ENCODE measurements around the gene PPARG. TPM values are rescaled to one million over a fixed set of nuclear protein-coding genes. Genes with fewer than 3 reads are reported as not detected.

PPARG gene
- total RNA-seq, 1 donor from 2014 or later: not detected

- no peak for DNase-seq (ENCODE audit: low read depth, low spot score)
- H3K4me1 Mint-ChIP-seq: no peaks in the 10 kb centered on the region
- no peak overlapping the region for H3K4me3 Mint-ChIP-seq
- H3K27me3 Mint-ChIP-seq (ENCODE audit: low read depth): peaks cover 30% of the 10 kb centered on the region
- H3K27ac Mint-ChIP-seq (ENCODE audit: unreplicated experiment): no peak overlapping the region
- no peaks in the 10 kb centered on the region for H3K9me3 Mint-ChIP-seq
- TF ChIP-seq CTCF (conservative IDR thresholded peaks at IDR 0.05): no peak
- no peaks in the 10 kb centered on the region for H3K36me3 Mint-ChIP-seq (ENCODE audit: low read depth)
Measured at GRCh38 chr3:12347301-12347700, 58.4 kb downstream of the PPARG start.

GRCh38 chr3:12349895-12350811 is 61.3 kb downstream of the PPARG start:
- no peak for TF ChIP-seq CTCF (conservative IDR thresholded peaks at IDR 0.05)
- H3K9me3 Mint-ChIP-seq: no peaks in the 10 kb centered on the region
- no peak overlapping the region for H3K27ac Mint-ChIP-seq (ENCODE audit: unreplicated experiment)
- peaks cover 23% of the 10 kb centered on the region for H3K27me3 Mint-ChIP-seq (ENCODE audit: low read depth)
- H3K4me3 Mint-ChIP-seq: no peak overlapping the region
- no peak for DNase-seq (ENCODE audit: low read depth, low spot score)
- H3K4me1 Mint-ChIP-seq: no peaks in the 10 kb centered on the region
- H3K36me3 Mint-ChIP-seq (ENCODE audit: low read depth): no peaks in the 10 kb centered on the region

GRCh38 chr3:12351145-12351544 is 62.3 kb downstream of the PPARG start:
- Mint-ChIP-seq H3K27me3 (ENCODE audit: low read depth) (peaks cover 21% of the 10 kb centered on the region), H3K4me3 (no peak overlapping the region), H3K27ac (ENCODE audit: unreplicated experiment) (no peak overlapping the region), H3K9me3 (no peaks in the 10 kb centered on the region), H3K36me3 (ENCODE audit: low read depth) (no peaks in the 10 kb centered on the region), H3K4me1 (no peaks in the 10 kb centered on the region)
- TF ChIP-seq CTCF (conservative IDR thresholded peaks at IDR 0.05): no peak
- DNase-seq (ENCODE audit: low read depth, low spot score): no peak

GRCh38 chr3:12352253-12352652 is 63.4 kb downstream of the PPARG start:
- Mint-ChIP-seq H3K36me3 (ENCODE audit: low read depth) (no peaks in the 10 kb centered on the region), H3K9me3 (no peaks in the 10 kb centered on the region), H3K4me3 (no peak overlapping the region), H3K27me3 (ENCODE audit: low read depth) (peaks cover 21% of the 10 kb centered on the region), H3K4me1 (no peaks in the 10 kb centered on the region), H3K27ac (ENCODE audit: unreplicated experiment) (no peak overlapping the region)
- TF ChIP-seq CTCF (conservative IDR thresholded peaks at IDR 0.05): no peak
- DNase-seq (ENCODE audit: low read depth, low spot score): no peak

GRCh38 chr3:12352755-12353154 is 63.9 kb downstream of the PPARG start:
- Mint-ChIP-seq H3K4me1 (no peaks in the 10 kb centered on the region), H3K36me3 (ENCODE audit: low read depth) (no peaks in the 10 kb centered on the region), H3K4me3 (no peak overlapping the region), H3K9me3 (no peaks in the 10 kb centered on the region), H3K27ac (ENCODE audit: unreplicated experiment) (no peak overlapping the region), H3K27me3 (ENCODE audit: low read depth) (peaks cover 16% of the 10 kb centered on the region)
- DNase-seq (ENCODE audit: low read depth, low spot score): no peak
- no peak for TF ChIP-seq CTCF (conservative IDR thresholded peaks at IDR 0.05)
